Lung (tissue), 12 donors: ENCODE measurements around the gene LAMA3. TPM values are rescaled to one million over a fixed set of nuclear protein-coding genes. Genes with fewer than 3 reads are reported as not detected.

ENCODE experiments used
- ATAC-seq: fragments of 200-7000 bp; cut with Tn5 transposase; one replicate; pipeline ENCODE4 v1.9.1; 2020; ENCODE audit warnings: moderate number of reproducible peaks; ENCODE audit not compliant: insufficient read depth, low FRiP score
- DNase-seq, 3 donors: peaks; one replicate each; pipeline ENCODE4 v3.0.0-alpha.2; 2013 to 2017
- H3K27ac ChIP-seq, 2 donors: one replicate each; pipeline ENCODE4 v1.5.1; 2013; ENCODE audit warnings: mild to moderate bottlenecking in 2 of 2, moderate library complexity in 2 of 2, control low read depth in 1 of 2, inconsistent platforms in 1 of 2, low read depth in 1 of 2, low read length in 1 of 2
- H3K27me3 ChIP-seq, 3 donors: one replicate each; pipeline ENCODE4 v1.5.1; 2013; ENCODE audit warnings: low read length in 2 of 3; ENCODE audit not compliant: control insufficient read depth in 3 of 3, insufficient read depth in 3 of 3
- H3K36me3 ChIP-seq, 4 donors: one replicate each; pipeline ENCODE4 v1.5.1; 2013; ENCODE audit warnings: low read length in 4 of 4, mild to moderate bottlenecking in 1 of 4, moderate library complexity in 1 of 4; ENCODE audit not compliant: control insufficient read depth in 4 of 4, insufficient read depth in 4 of 4
- H3K4me1 ChIP-seq, 5 donors: one replicate each; pipeline ENCODE4 v1.5.1; 2013; ENCODE audit warnings: low read length in 5 of 5, mild to moderate bottlenecking in 2 of 5, moderate library complexity in 1 of 5; ENCODE audit not compliant: control insufficient read depth in 5 of 5, insufficient read depth in 5 of 5
- H3K4me3 ChIP-seq: one replicate; pipeline ENCODE4 v1.5.1; 2013; ENCODE audit warnings: mild to moderate bottlenecking, control low read depth, moderate library complexity
- H3K9ac ChIP-seq, 2 donors: one replicate each; pipeline ENCODE4 v1.5.1; 2013; ENCODE audit warnings: low read length in 2 of 2, control low read depth in 1 of 2; ENCODE audit not compliant: insufficient read depth in 1 of 2
- H3K9me3 ChIP-seq, 4 donors: one replicate each; pipeline ENCODE4 v1.5.1; 2013; ENCODE audit warnings: low read length in 3 of 4, mild to moderate bottlenecking in 1 of 4, moderate library complexity in 1 of 4; ENCODE audit not compliant: control insufficient read depth in 4 of 4, insufficient read depth in 3 of 4
- WGBS, 2 donors: extraction: QIAGEN DNeasy Blood & Tissue Kit; methylation state at CpG; one replicate each; pipeline ENCODE4 v1.1.7; 2013; 5-methylcytosine and 5-hydroxymethylcytosine counted together
- polyA plus RNA-seq, 2 donors: library from polyadenylated mRNA; stranded (reverse); fragments of 200-250 nt; gene quantifications; one replicate each; pipeline ENCODE4 v1.2.1, GENCODE V29; 2013
- total RNA-seq, 2 donors: library from RNA; depleted of rRNA in 1 of 2; stranded (reverse); fragments of >200 nt in 1 of 2; gene quantifications; one replicate each; pipeline ENCODE4 v1.2.1, GENCODE V29; 2014 to 2021
- TF ChIP-seq, protein P1 (sequence below): IDR thresholded peaks from 2 replicates; pipeline ENCODE4 v1.5.1; 2012; ENCODE audit warnings: mild to moderate bottlenecking; ENCODE audit errors: control extremely low read depth, extremely low read depth
- donor health status: control.
- donor health status: control.
- donor health status: Bipolar disorder and iron deficiency.
- donor health status: healthy.
- donor health status: DM: yes; HTN: yes; CAD: no.

Gene LAMA3
- total and polyA plus RNA-seq, 4 donors = 14.1 to 110 (median 51.9) TPM

DNA sequence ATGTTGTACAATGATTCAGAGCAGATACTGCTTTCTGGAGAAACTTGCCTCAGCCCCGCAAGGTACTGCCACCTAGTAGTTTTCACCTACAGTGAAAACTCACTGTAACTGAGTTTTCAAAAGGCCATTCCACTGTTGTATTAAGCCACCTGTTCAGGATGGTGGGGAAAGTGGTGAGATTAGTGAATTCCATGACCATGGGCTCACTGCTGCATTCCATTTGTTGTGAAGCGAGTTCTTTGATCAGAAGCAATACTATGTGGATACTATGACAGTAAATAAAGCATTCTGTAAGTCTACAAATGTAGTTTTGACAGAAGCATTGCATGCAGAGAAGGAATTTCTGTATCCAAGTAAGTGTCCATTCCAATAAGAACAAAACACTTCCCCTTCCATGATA lies 113.6 kb downstream of the LAMA3 start:
- Histone ChIP-seq H3K4me3 (no peak overlapping the region), H3K9ac (no peak overlapping the region), H3K9me3 (no peaks in the 10 kb centered on the region), H3K27me3 (peaks cover 0 to 3% (median 0%) of the 10 kb centered on the region in 3 donors), H3K4me1 (no peaks in the 10 kb centered on the region), H3K36me3 (no peaks in the 10 kb centered on the region), H3K27ac (no peak overlapping the region)
- WGBS, 2 donors = 90% methylated on average over 2 of the region's 2 CpGs
- ATAC-seq (no peak), DNase-seq (no peak)
- TF ChIP-seq, protein P1, sequence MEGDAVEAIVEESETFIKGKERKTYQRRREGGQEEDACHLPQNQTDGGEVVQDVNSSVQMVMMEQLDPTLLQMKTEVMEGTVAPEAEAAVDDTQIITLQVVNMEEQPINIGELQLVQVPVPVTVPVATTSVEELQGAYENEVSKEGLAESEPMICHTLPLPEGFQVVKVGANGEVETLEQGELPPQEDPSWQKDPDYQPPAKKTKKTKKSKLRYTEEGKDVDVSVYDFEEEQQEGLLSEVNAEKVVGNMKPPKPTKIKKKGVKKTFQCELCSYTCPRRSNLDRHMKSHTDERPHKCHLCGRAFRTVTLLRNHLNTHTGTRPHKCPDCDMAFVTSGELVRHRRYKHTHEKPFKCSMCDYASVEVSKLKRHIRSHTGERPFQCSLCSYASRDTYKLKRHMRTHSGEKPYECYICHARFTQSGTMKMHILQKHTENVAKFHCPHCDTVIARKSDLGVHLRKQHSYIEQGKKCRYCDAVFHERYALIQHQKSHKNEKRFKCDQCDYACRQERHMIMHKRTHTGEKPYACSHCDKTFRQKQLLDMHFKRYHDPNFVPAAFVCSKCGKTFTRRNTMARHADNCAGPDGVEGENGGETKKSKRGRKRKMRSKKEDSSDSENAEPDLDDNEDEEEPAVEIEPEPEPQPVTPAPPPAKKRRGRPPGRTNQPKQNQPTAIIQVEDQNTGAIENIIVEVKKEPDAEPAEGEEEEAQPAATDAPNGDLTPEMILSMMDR = no peak

DNA sequence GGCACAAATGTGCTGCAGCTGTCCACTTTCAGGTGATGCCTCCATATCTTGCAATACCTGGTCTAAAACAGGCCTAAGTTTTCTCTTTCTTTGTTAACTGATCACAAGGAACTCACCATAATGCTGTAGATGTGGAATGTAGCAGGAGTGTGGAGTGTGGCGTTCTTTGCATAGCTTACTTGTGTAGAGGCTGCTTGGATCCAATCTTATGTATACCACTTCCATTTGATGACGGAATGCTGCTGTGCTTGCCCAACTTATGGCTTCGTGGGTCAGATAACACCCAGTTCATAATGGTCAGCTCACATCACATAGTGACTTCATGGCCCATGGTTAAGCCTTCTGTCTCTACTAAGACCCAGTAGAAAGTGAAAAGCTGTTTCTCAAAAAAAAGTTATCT lies 114.5 kb downstream of the LAMA3 start:
- TF ChIP-seq, protein P1 = no peak
- ATAC-seq = no peak

DNA sequence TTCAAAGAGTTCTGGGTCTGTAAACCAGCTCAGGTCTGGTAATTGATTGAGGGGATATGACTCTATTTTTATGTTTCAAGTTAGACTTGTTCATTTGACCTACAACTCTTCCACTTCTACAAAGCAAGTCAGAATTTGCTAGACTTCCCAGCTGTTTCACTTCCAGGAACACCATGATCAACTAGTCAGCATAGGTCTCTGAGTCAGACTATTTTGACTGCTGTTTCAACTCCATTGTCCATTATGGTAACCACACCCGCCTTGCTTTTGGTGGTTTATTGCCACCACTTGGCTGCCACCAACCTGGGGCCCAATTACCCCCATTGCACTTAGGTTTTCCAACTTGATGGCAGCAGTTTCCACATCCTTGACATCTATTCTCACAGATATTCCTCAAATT lies 116.6 kb downstream of the LAMA3 start:
- TF ChIP-seq, protein P1 = no peak
- DNase-seq (peak in 1 of 3 donors; percentile 16), ATAC-seq (no peak)
- Histone ChIP-seq H3K36me3 (no peaks in the 10 kb centered on the region), H3K9ac (no peak overlapping the region), H3K4me3 (no peak overlapping the region), H3K27me3 (no peaks in the 10 kb centered on the region), H3K9me3 (no peaks in the 10 kb centered on the region), H3K4me1 (peaks cover 0 to under 1% (median 0%) of the 10 kb centered on the region in 5 donors), H3K27ac (no peak overlapping the region)
- 84 to 100% methylated on average over 1 of the region's 1 CpG for WGBS, 2 donors

More for the DNA sequence above, 114.5 kb downstream of the LAMA3 start:
- Histone ChIP-seq H3K4me3 (no peak overlapping the region), H3K27ac (no peak overlapping the region), H3K9ac (no peak overlapping the region), H3K36me3 (no peaks in the 10 kb centered on the region), H3K27me3 (peaks cover 0 to under 1% (median 0%) of the 10 kb centered on the region in 3 donors), H3K4me1 (no peaks in the 10 kb centered on the region), H3K9me3 (no peaks in the 10 kb centered on the region)
- DNase-seq = no peak
- WGBS, 2 donors = 79 to 87% methylated on average over 3 of the region's 3 CpGs

GRCh38 chr18:23809415-23809814 lies 120.2 kb downstream of the LAMA3 start:
- no peak for ATAC-seq
- WGBS, 2 donors = 71 to 84% methylated on average over 3 of the region's 3 CpGs
- TF ChIP-seq, protein P1 = no peak
- H3K27ac ChIP-seq = no peak overlapping the region
- no peak overlapping the region for H3K9ac ChIP-seq
- H3K9me3 ChIP-seq = no peaks in the 10 kb centered on the region
- peaks cover 0 to 2% (median 0%) of the 10 kb centered on the region in 5 donors for H3K4me1 ChIP-seq
- H3K27me3 ChIP-seq = no peaks in the 10 kb centered on the region
- DNase-seq = no peak
- H3K4me3 ChIP-seq = no peak overlapping the region
- H3K36me3 ChIP-seq = peaks cover 0 to 1% (median 0%) of the 10 kb centered on the region in 4 donors
